Suprapubic skin (tissue), 3 donors: ENCODE measurements around the gene ANKRD34A.

Experiments used
- CTCF ChIP-seq, 2 donors: fragments of 200-600 bp in 1 of 2; fragments of 450-650 bp in 1 of 2; sonication (generic) in 1 of 2; IDR thresholded peaks; one replicate each; pipeline ENCODE4 v1.5.1; 2016 to 2019; ENCODE audit warnings: antibody characterized with exemption in 2 of 2, mild to moderate bottlenecking in 1 of 2, moderate library complexity in 1 of 2
- EP300 ChIP-seq: sonication (generic); formaldehyde crosslinking; IDR thresholded peaks from one replicate; pipeline ENCODE4 v1.6.1; 2017; ENCODE audit warnings: antibody characterized with exemption
- POLR2A ChIP-seq, 2 donors: fragments of 450-650 bp; IDR thresholded peaks; one replicate each; pipeline ENCODE4 v1.6.1; 2017; ENCODE audit warnings: antibody characterized with exemption in 2 of 2, mild to moderate bottlenecking in 2 of 2, moderate library complexity in 2 of 2

GRCh38 chr1:145977016-145977415 lies 12.6 kb upstream of the ANKRD34A start:
- TF ChIP-seq CTCF (IDR thresholded peaks at IDR 0.05), result no peak
- TF ChIP-seq POLR2A (IDR thresholded peaks at IDR 0.05), result no peak
- TF ChIP-seq EP300, result no peak
